ENCODE measurements around the gene ABHD2. TPM values are rescaled to one million over a fixed set of nuclear protein-coding genes. Genes with fewer than 3 reads are reported as not detected.

ABHD2 gene
- total RNA-seq, 1 donor from 2014 or later = 50.5 TPM

- Mint-ChIP-seq H3K4me3 (ENCODE audit: unreplicated experiment) (no peak overlapping the region), H3K36me3 (ENCODE audit: low read depth) (peaks cover 11% of the 10 kb centered on the region), H3K27ac (ENCODE audit: unreplicated experiment) (no peak overlapping the region), H3K27me3 (ENCODE audit: low read depth) (no peaks in the 10 kb centered on the region), H3K9me3 (ENCODE audit: low read depth) (no peaks in the 10 kb centered on the region), H3K4me1 (ENCODE audit: low read depth) (no peaks in the 10 kb centered on the region)
- TF ChIP-seq, protein P1, sequence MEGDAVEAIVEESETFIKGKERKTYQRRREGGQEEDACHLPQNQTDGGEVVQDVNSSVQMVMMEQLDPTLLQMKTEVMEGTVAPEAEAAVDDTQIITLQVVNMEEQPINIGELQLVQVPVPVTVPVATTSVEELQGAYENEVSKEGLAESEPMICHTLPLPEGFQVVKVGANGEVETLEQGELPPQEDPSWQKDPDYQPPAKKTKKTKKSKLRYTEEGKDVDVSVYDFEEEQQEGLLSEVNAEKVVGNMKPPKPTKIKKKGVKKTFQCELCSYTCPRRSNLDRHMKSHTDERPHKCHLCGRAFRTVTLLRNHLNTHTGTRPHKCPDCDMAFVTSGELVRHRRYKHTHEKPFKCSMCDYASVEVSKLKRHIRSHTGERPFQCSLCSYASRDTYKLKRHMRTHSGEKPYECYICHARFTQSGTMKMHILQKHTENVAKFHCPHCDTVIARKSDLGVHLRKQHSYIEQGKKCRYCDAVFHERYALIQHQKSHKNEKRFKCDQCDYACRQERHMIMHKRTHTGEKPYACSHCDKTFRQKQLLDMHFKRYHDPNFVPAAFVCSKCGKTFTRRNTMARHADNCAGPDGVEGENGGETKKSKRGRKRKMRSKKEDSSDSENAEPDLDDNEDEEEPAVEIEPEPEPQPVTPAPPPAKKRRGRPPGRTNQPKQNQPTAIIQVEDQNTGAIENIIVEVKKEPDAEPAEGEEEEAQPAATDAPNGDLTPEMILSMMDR (IDR thresholded peaks at IDR 0.05) = no peak
- no peak for DNase-seq (ENCODE audit: low spot score)
Observed at GRCh38 chr15:89157918-89158564, 69.8 kb downstream of the ABHD2 start.

DNA sequence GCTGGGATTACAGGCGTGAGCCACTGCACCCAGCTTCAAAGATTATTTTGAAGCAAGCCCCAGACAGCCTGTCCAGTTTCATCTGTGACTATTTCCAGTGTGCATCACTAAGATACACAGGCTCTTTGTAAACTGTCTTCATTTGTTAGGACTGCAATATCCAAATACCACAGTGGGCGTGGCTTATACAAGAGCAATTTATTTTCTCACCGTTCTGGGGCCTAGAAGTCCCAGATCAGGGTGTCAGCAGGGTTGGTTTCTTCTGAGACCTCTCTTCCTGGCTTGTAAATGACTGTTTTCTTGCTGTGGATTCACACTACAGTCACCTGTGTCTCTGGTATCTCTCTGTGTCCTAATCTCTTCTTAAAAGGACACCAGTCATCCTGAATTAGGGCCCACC lies 73.4 kb downstream of the ABHD2 start:
- H3K27me3 Mint-ChIP-seq (ENCODE audit: low read depth) = no peaks in the 10 kb centered on the region
- peaks cover 19% of the 10 kb centered on the region for H3K4me1 Mint-ChIP-seq (ENCODE audit: low read depth)
- DNase-seq (ENCODE audit: low spot score) = no peak
- no peaks in the 10 kb centered on the region for H3K9me3 Mint-ChIP-seq (ENCODE audit: low read depth)
- peaks cover 3% of the 10 kb centered on the region for H3K36me3 Mint-ChIP-seq (ENCODE audit: low read depth)
- TF ChIP-seq, protein P1 (IDR thresholded peaks at IDR 0.05) = no peak
- no peak overlapping the region for H3K27ac Mint-ChIP-seq (ENCODE audit: unreplicated experiment)
- no peak overlapping the region for H3K4me3 Mint-ChIP-seq (ENCODE audit: unreplicated experiment)

- H3K36me3 Mint-ChIP-seq (ENCODE audit: low read depth) = peaks cover 3% of the 10 kb centered on the region
- TF ChIP-seq, protein P1 (IDR thresholded peaks at IDR 0.05) = no peak
- no peaks in the 10 kb centered on the region for H3K27me3 Mint-ChIP-seq (ENCODE audit: low read depth)
- no peaks in the 10 kb centered on the region for H3K9me3 Mint-ChIP-seq (ENCODE audit: low read depth)
- no peak overlapping the region for H3K27ac Mint-ChIP-seq (ENCODE audit: unreplicated experiment)
- DNase-seq (ENCODE audit: low spot score) = no peak
- H3K4me1 Mint-ChIP-seq (ENCODE audit: low read depth) = peaks cover 32% of the 10 kb centered on the region
- H3K4me3 Mint-ChIP-seq (ENCODE audit: unreplicated experiment) = no peak overlapping the region
Observed at GRCh38 chr15:89163271-89164055, 75.2 kb downstream of the ABHD2 start.

GRCh38 chr15:89164712-89165211 lies 76.5 kb downstream of the ABHD2 start:
- DNase-seq (ENCODE audit: low spot score) = no peak
- no peaks in the 10 kb centered on the region for H3K27me3 Mint-ChIP-seq (ENCODE audit: low read depth)
- no peak overlapping the region for H3K27ac Mint-ChIP-seq (ENCODE audit: unreplicated experiment)
- no peaks in the 10 kb centered on the region for H3K9me3 Mint-ChIP-seq (ENCODE audit: low read depth)
- TF ChIP-seq, protein P1 (IDR thresholded peaks at IDR 0.05) = no peak
- no peaks in the 10 kb centered on the region for H3K36me3 Mint-ChIP-seq (ENCODE audit: low read depth)
- H3K4me1 Mint-ChIP-seq (ENCODE audit: low read depth) = peaks cover 35% of the 10 kb centered on the region
- H3K4me3 Mint-ChIP-seq (ENCODE audit: unreplicated experiment) = no peak overlapping the region

- H3K36me3 Mint-ChIP-seq (ENCODE audit: low read depth) = no peaks in the 10 kb centered on the region
- H3K4me1 Mint-ChIP-seq (ENCODE audit: low read depth) = peaks cover 36% of the 10 kb centered on the region
- H3K4me3 Mint-ChIP-seq (ENCODE audit: unreplicated experiment) = no peak overlapping the region
- no peak for DNase-seq (ENCODE audit: low spot score)
- H3K9me3 Mint-ChIP-seq (ENCODE audit: low read depth) = no peaks in the 10 kb centered on the region
- H3K27ac Mint-ChIP-seq (ENCODE audit: unreplicated experiment) = peak overlapping the region; percentile 25
- TF ChIP-seq, protein P1 (IDR thresholded peaks at IDR 0.05) = no peak
- H3K27me3 Mint-ChIP-seq (ENCODE audit: low read depth) = no peaks in the 10 kb centered on the region
Observed at GRCh38 chr15:89165677-89166076, 77.4 kb downstream of the ABHD2 start.

All from chondrocyte (in vitro differentiated cells).